Transverse colon (tissue), 4 donors: Measurements from ENCODE around the gene OPN1MW.
"Not testable (repeated sequence)": the region's sequence is repeated elsewhere in the genome, so short reads cannot be mapped to it uniquely, and the experiment has no call there.

Source experiments
- POLR2AphosphoS5 ChIP-seq, 3 donors: sonication (generic); formaldehyde crosslinking; IDR thresholded peaks; one replicate each; pipeline ENCODE4 v1.6.1; 2016; ENCODE audit warnings: antibody characterized with exemption in 3 of 3
- TF ChIP-seq, protein P1 (sequence below), 5 experiments: fragments of 200-600 bp in 3 of 5; fragments of 450-650 bp in 2 of 5; sonication (generic) in 3 of 5; IDR thresholded peaks; 1 replicate in 2 of 5; 2 replicates in 3 of 5; pipeline ENCODE4 v1.5.1; 2016 to 2017; ENCODE audit warnings: antibody characterized with exemption in 5 of 5, inconsistent platforms in 3 of 5, mild to moderate bottlenecking in 2 of 5, moderate library complexity in 1 of 5

GRCh38 chrX:154182296-154182695, at the start of gene OPN1MW:
- TF ChIP-seq, protein P1, sequence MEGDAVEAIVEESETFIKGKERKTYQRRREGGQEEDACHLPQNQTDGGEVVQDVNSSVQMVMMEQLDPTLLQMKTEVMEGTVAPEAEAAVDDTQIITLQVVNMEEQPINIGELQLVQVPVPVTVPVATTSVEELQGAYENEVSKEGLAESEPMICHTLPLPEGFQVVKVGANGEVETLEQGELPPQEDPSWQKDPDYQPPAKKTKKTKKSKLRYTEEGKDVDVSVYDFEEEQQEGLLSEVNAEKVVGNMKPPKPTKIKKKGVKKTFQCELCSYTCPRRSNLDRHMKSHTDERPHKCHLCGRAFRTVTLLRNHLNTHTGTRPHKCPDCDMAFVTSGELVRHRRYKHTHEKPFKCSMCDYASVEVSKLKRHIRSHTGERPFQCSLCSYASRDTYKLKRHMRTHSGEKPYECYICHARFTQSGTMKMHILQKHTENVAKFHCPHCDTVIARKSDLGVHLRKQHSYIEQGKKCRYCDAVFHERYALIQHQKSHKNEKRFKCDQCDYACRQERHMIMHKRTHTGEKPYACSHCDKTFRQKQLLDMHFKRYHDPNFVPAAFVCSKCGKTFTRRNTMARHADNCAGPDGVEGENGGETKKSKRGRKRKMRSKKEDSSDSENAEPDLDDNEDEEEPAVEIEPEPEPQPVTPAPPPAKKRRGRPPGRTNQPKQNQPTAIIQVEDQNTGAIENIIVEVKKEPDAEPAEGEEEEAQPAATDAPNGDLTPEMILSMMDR (IDR thresholded peaks at IDR 0.05): not testable (repeated sequence)
- TF ChIP-seq POLR2AphosphoS5 (IDR thresholded peaks at IDR 0.05): not testable (repeated sequence)
